Astrocyte of the cerebellum (primary cell): ENCODE measurements around the gene WDR72.

Source experiments
- DNase-seq: peaks from one replicate; pipeline ENCODE4 v3.0.0-alpha.2; 2011; ENCODE audit warnings: low read depth
- H3K4me3 ChIP-seq: 2 replicates; pipeline ENCODE4 v1.5.1; 2011; ENCODE audit warnings: mild to moderate bottlenecking, low read depth, low read length, moderate library complexity
- CTCF ChIP-seq: IDR thresholded peaks from 2 replicates; pipeline ENCODE4 v1.5.1; 2012; ENCODE audit warnings: low read length, low read depth, moderate library complexity, mild to moderate bottlenecking; ENCODE audit errors: missing control alignments
- in situ Hi-C: cut with HindIII; loops from 2 replicates; pipeline ENCODE4 v1.10.0; 2017; ENCODE audit warnings: low sequenced_read_pairs

WDR72 gene

GRCh38 chr15:53618461-53618860, 141.0 kb downstream of the WDR72 start:
- TF ChIP-seq CTCF = no peak
- in situ Hi-C loops = no loop called here

GRCh38 chr15:53611145-53611920, 148.1 kb downstream of the WDR72 start:
- no peak overlapping the region for H3K4me3 ChIP-seq
- DNase-seq = peak; percentile 26
- TF ChIP-seq CTCF = no peak
- in situ Hi-C loops = no loop called here

More at GRCh38 chr15:53618461-53618860, 141.0 kb downstream of the WDR72 start:
- no peak for DNase-seq
- no peak overlapping the region for H3K4me3 ChIP-seq

- no peak for TF ChIP-seq CTCF
- no peak for DNase-seq
- in situ Hi-C loops = no loop called here
Observed at GRCh38 chr15:53591041-53591440, 168.4 kb downstream of the WDR72 start.

GRCh38 chr15:53590380-53590779, 169.1 kb downstream of the WDR72 start:
- in situ Hi-C loops = no loop called here

More at GRCh38 chr15:53591041-53591440, 168.4 kb downstream of the WDR72 start:
- no peak overlapping the region for H3K4me3 ChIP-seq

GRCh38 chr15:53589520-53590057, 169.9 kb downstream of the WDR72 start:
- in situ Hi-C loops = no loop called here
- no peak overlapping the region for H3K4me3 ChIP-seq
- no peak for TF ChIP-seq CTCF
- DNase-seq = no peak

More at GRCh38 chr15:53590380-53590779, 169.1 kb downstream of the WDR72 start:
- no peak for TF ChIP-seq CTCF
- no peak for DNase-seq
- H3K4me3 ChIP-seq = no peak overlapping the region

GRCh38 chr15:53588773-53589172, 170.7 kb downstream of the WDR72 start:
- peak; percentile 86 for DNase-seq
- TF ChIP-seq CTCF = no peak
- no peak overlapping the region for H3K4me3 ChIP-seq
- in situ Hi-C loops = no loop called here
